KOPT-K1 (cell line): ENCODE results near the gene ASTN2.
"Not testable (repeated sequence)": the region's sequence is repeated elsewhere in the genome, so short reads cannot be mapped to it uniquely, and the experiment has no call there.

Experiments used
- H3K27ac ChIP-seq: fragments of 200-600 bp; sonication (generic); 2 replicates; pipeline ENCODE4 v1.5.1; 2016; ENCODE audit warnings: antibody characterized with exemption, mild to moderate bottlenecking, low read depth, low read length; ENCODE audit not compliant: poor library complexity, severe bottlenecking
- H3K36me3 ChIP-seq: fragments of 200-600 bp; sonication (generic); 2 replicates; pipeline ENCODE4 v1.5.1; 2017; ENCODE audit warnings: antibody characterized with exemption, mild to moderate bottlenecking, low read length, moderate library complexity; ENCODE audit not compliant: insufficient read depth
- H3K9me3 ChIP-seq: fragments of 200-600 bp; sonication (generic); 2 replicates; pipeline ENCODE4 v1.5.1; 2017; ENCODE audit warnings: antibody characterized with exemption, low read length, mild to moderate bottlenecking; ENCODE audit not compliant: insufficient read depth, poor library complexity, severe bottlenecking

Gene ASTN2

GRCh38 chr9:116898131-116898530 lies 516.7 kb downstream of the ASTN2 start:
- H3K27ac ChIP-seq, H3K36me3 ChIP-seq, H3K9me3 ChIP-seq: not testable (repeated sequence)

- no peaks in the 10 kb centered on the region for H3K9me3 ChIP-seq
- no peaks in the 10 kb centered on the region for H3K36me3 ChIP-seq
- H3K27ac ChIP-seq: no peak overlapping the region
Observed at GRCh38 chr9:116897201-116897600, 517.7 kb downstream of the ASTN2 start.

GRCh38 chr9:116895961-116896360 lies 518.9 kb downstream of the ASTN2 start:
- Histone ChIP-seq H3K36me3 (no peaks in the 10 kb centered on the region), H3K9me3 (no peaks in the 10 kb centered on the region), H3K27ac (no peak overlapping the region)

GRCh38 chr9:116891424-116891823 lies 523.4 kb downstream of the ASTN2 start:
- Histone ChIP-seq H3K36me3 (no peaks in the 10 kb centered on the region), H3K27ac (no peak overlapping the region), H3K9me3 (no peaks in the 10 kb centered on the region)

GRCh38 chr9:116888476-116888875 lies 526.4 kb downstream of the ASTN2 start:
- H3K36me3 ChIP-seq, H3K27ac ChIP-seq: not testable (repeated sequence)

GRCh38 chr9:116888066-116888465 lies 526.8 kb downstream of the ASTN2 start:
- Histone ChIP-seq H3K27ac (no peak overlapping the region), H3K36me3 (no peaks in the 10 kb centered on the region), H3K9me3 (no peaks in the 10 kb centered on the region)

More at GRCh38 chr9:116888476-116888875, 526.4 kb downstream of the ASTN2 start:
- not testable (repeated sequence) for H3K9me3 ChIP-seq

- H3K36me3 ChIP-seq: no peaks in the 10 kb centered on the region
- H3K9me3 ChIP-seq: no peaks in the 10 kb centered on the region
- no peak overlapping the region for H3K27ac ChIP-seq
Observed at GRCh38 chr9:116883676-116884075, 531.2 kb downstream of the ASTN2 start.

- Histone ChIP-seq H3K9me3 (peaks cover 13% of the 10 kb centered on the region), H3K27ac (no peak overlapping the region), H3K36me3 (no peaks in the 10 kb centered on the region)
Observed at GRCh38 chr9:116877072-116877471, 537.8 kb downstream of the ASTN2 start.

- Histone ChIP-seq H3K36me3 (no peaks in the 10 kb centered on the region), H3K27ac (no peak overlapping the region)
Observed at GRCh38 chr9:116875576-116875975, 539.3 kb downstream of the ASTN2 start.

GRCh38 chr9:116873937-116874914 lies 540.6 kb downstream of the ASTN2 start:
- Histone ChIP-seq H3K36me3 (no peaks in the 10 kb centered on the region), H3K27ac (no peak overlapping the region), H3K9me3 (peaks cover 13% of the 10 kb centered on the region)

More at GRCh38 chr9:116875576-116875975, 539.3 kb downstream of the ASTN2 start:
- peaks cover 13% of the 10 kb centered on the region for H3K9me3 ChIP-seq

GRCh38 chr9:116873491-116873890 lies 541.4 kb downstream of the ASTN2 start:
- Histone ChIP-seq H3K36me3 (no peaks in the 10 kb centered on the region), H3K9me3 (peaks cover 13% of the 10 kb centered on the region), H3K27ac (no peak overlapping the region)

- Histone ChIP-seq H3K9me3 (no peaks in the 10 kb centered on the region), H3K36me3 (no peaks in the 10 kb centered on the region), H3K27ac (no peak overlapping the region)
Observed at GRCh38 chr9:116870566-116870965, 544.3 kb downstream of the ASTN2 start.

GRCh38 chr9:116868201-116868600 lies 546.7 kb downstream of the ASTN2 start:
- Histone ChIP-seq H3K27ac (no peak overlapping the region), H3K36me3 (no peaks in the 10 kb centered on the region), H3K9me3 (no peaks in the 10 kb centered on the region)

GRCh38 chr9:116861321-116861720 lies 553.5 kb downstream of the ASTN2 start:
- H3K36me3 ChIP-seq: no peaks in the 10 kb centered on the region
- no peak overlapping the region for H3K27ac ChIP-seq
- H3K9me3 ChIP-seq: no peaks in the 10 kb centered on the region

- Histone ChIP-seq H3K27ac (no peak overlapping the region), H3K36me3 (no peaks in the 10 kb centered on the region)
Observed at GRCh38 chr9:116860509-116861120, 554.2 kb downstream of the ASTN2 start.

More at GRCh38 chr9:116860509-116861120, 554.2 kb downstream of the ASTN2 start:
- H3K9me3 ChIP-seq: no peaks in the 10 kb centered on the region
